GM12875 (cell line): ENCODE data around the gene MYO10.
A peak's percentile ranks its signal among the peaks of the same experiment; 100 is the strongest.

ENCODE experiments used
- H3K4me3 ChIP-seq: one replicate; pipeline ENCODE4 v1.5.1; 2011; ENCODE audit warnings: low read depth, low read length, control low read depth
- CTCF ChIP-seq: IDR thresholded peaks from 2 replicates; pipeline ENCODE4 v1.5.1; 2011; ENCODE audit warnings: low read depth, mild to moderate bottlenecking, control low read depth, inconsistent platforms, low read length, moderate library complexity, borderline replicate concordance; ENCODE audit not compliant: insufficient read depth

MYO10 gene

GRCh38 chr5:16618138-16618897 is 317.8 kb downstream of the MYO10 start:
- no peak overlapping the region for H3K4me3 ChIP-seq

GRCh38 chr5:16617274-16617968 is 318.7 kb downstream of the MYO10 start:
- no peak for TF ChIP-seq CTCF
- no peak overlapping the region for H3K4me3 ChIP-seq

More at GRCh38 chr5:16618138-16618897, 317.8 kb downstream of the MYO10 start:
- no peak for TF ChIP-seq CTCF

GRCh38 chr5:16616536-16617273 is 319.4 kb downstream of the MYO10 start, which contains the start of gene RETREG1:
TSS of gene RETREG1 (minus strand) at chr5:16616997. CDS start at chr5:16616971, 26 bp downstream.
- TF ChIP-seq CTCF = no peak
- peak within 1 kb of the TSS; percentile 26 for H3K4me3 ChIP-seq

GRCh38 chr5:16615741-16616535 is 320.1 kb downstream of the MYO10 start:
- peak overlapping the region; percentile 26 for H3K4me3 ChIP-seq
- TF ChIP-seq CTCF = no peak

- H3K4me3 ChIP-seq = no peak overlapping the region
- TF ChIP-seq CTCF = no peak
Observed at GRCh38 chr5:16612007-16612406, 324.1 kb downstream of the MYO10 start.
